Upper lobe of left lung (tissue), 6 donors: ENCODE measurements around the gene HDAC1. TPM values are rescaled to one million over a fixed set of nuclear protein-coding genes. Genes with fewer than 3 reads are reported as not detected.

Experiments
- ATAC-seq, 2 donors: fragments of 200-7000 bp; cut with Tn5 transposase; one replicate each; pipeline ENCODE4 v1.9.1; 2022; ENCODE audit warnings: mild to moderate bottlenecking in 2 of 2, moderate library complexity in 2 of 2; ENCODE audit not compliant: low FRiP score in 2 of 2
- DNase-seq, 2 donors: peaks; one replicate each; pipeline ENCODE4 v3.0.0-alpha.2; 2019 to 2020
- H3K27ac ChIP-seq, 4 donors: fragments of 200-600 bp; sonication (generic); one replicate each; pipeline ENCODE4 v1.5.1; 2016 to 2019
- H3K27me3 ChIP-seq, 4 donors: fragments of 200-600 bp; sonication (generic); one replicate each; pipeline ENCODE4 v1.5.1; 2017 to 2019
- H3K36me3 ChIP-seq, 4 donors: fragments of 200-600 bp; sonication (generic); one replicate each; pipeline ENCODE4 v1.5.1; 2016 to 2019
- H3K4me1 ChIP-seq, 4 donors: fragments of 200-600 bp; sonication (generic); one replicate each; pipeline ENCODE4 v1.5.1; 2018 to 2019
- H3K4me3 ChIP-seq, 4 donors: fragments of 200-600 bp; sonication (generic); one replicate each; pipeline ENCODE4 v1.5.1; 2017 to 2019; ENCODE audit warnings: mild to moderate bottlenecking in 2 of 4, moderate library complexity in 1 of 4
- H3K9me3 ChIP-seq, 4 donors: fragments of 200-600 bp; sonication (generic); one replicate each; pipeline ENCODE4 v1.5.1; 2018 to 2019
- CTCF ChIP-seq, 6 experiments: fragments of 450-650 bp in 4 of 6; fragments of 200-600 bp in 2 of 6; sonication (generic) in 2 of 6; IDR thresholded peaks; one replicate each; pipeline ENCODE4 v1.5.1; 2016 to 2019; ENCODE audit warnings: antibody characterized with exemption in 6 of 6
- EP300 ChIP-seq, 4 donors: sonication (generic); formaldehyde crosslinking; IDR thresholded peaks; one replicate each; pipeline ENCODE4 v1.5.1; 2017; ENCODE audit warnings: antibody characterized with exemption in 4 of 4, control low read depth in 2 of 4
- POLR2A ChIP-seq, 4 donors: fragments of 450-650 bp; IDR thresholded peaks; one replicate each; pipeline ENCODE4 v1.5.1; 2016 to 2017; ENCODE audit warnings: antibody characterized with exemption in 4 of 4, mild to moderate bottlenecking in 2 of 4
- POLR2AphosphoS5 ChIP-seq, 2 donors: sonication (generic); formaldehyde crosslinking; IDR thresholded peaks; one replicate each; pipeline ENCODE4 v1.5.1; 2017; ENCODE audit warnings: antibody characterized with exemption in 2 of 2
- WGBS, 2 donors: methylation state at CpG; one replicate each; pipeline ENCODE4 v1.1.5; 2017 to 2018; 5-methylcytosine and 5-hydroxymethylcytosine counted together
- total RNA-seq, 6 donors: library from RNA; depleted of rRNA in 4 of 6; stranded (reverse); fragments of >200 nt in 4 of 6; gene quantifications; one replicate each; pipeline versions ENCODE4 v1.1.0 to v1.2.1, GENCODE V29; 2016 to 2021
- donor health status: DM: no; HTN: no; CAD: no; lungs with moderate emphysema.
- donor health status: DM: no; HTN: yes; CAD: no; lungs with severe emphysema.

HDAC1 gene
- total RNA-seq, 6 donors from 2014 or later, result 36.8 to 78.0 (median 48.8) TPM

GRCh38 chr1:32349211-32349708, 57.4 kb downstream of the HDAC1 start:
- no peak overlapping the region for H3K4me3 ChIP-seq
- H3K9me3 ChIP-seq, result no peaks in the 10 kb centered on the region
- DNase-seq (peak in 1 of 2 donors; percentile 67), ATAC-seq (no peak)
- H3K36me3 ChIP-seq, result no peaks in the 10 kb centered on the region
- H3K27ac ChIP-seq, result peak overlapping the region; percentile 30 to 96 (median 76)
- WGBS, 2 donors, result 28 to 36% methylated on average over 5 to 8 of the region's 8 CpGs
- peaks cover 50 to 74% (median 60%) of the 10 kb centered on the region in 4 donors for H3K4me1 ChIP-seq
- no peaks in the 10 kb centered on the region for H3K27me3 ChIP-seq
- no peak for TF ChIP-seq EP300 (IDR thresholded peaks at IDR 0.05)
- TF ChIP-seq POLR2A (IDR thresholded peaks at IDR 0.05), result no peak
- TF ChIP-seq CTCF (IDR thresholded peaks at IDR 0.05), result no peak
- peak in 1 of 2 donors; percentile 40 for TF ChIP-seq POLR2AphosphoS5 (IDR thresholded peaks at IDR 0.05)

- DNase-seq (peak; percentile 78 to 95), ATAC-seq (peak; percentile 88 to 92)
- peak in 1 of 2 donors; percentile 5 for TF ChIP-seq POLR2AphosphoS5 (IDR thresholded peaks at IDR 0.05)
- TF ChIP-seq CTCF (IDR thresholded peaks at IDR 0.05), result peak in 5 of 6 experiments; percentile 59 to 85 (median 70)
- TF ChIP-seq EP300 (IDR thresholded peaks at IDR 0.05), result no peak
- no peak for TF ChIP-seq POLR2A (IDR thresholded peaks at IDR 0.05)
- Histone ChIP-seq H3K4me1 (peaks cover 47 to 67% (median 54%) of the 10 kb centered on the region in 4 donors), H3K27me3 (no peaks in the 10 kb centered on the region), H3K9me3 (no peaks in the 10 kb centered on the region), H3K4me3 (peak overlapping the region; percentile 51 to 80 (median 65)), H3K27ac (peak overlapping the region; percentile 86 to 96 (median 88)), H3K36me3 (no peaks in the 10 kb centered on the region)
- 25 to 31% methylated on average over 17 to 28 of the region's 28 CpGs for WGBS, 2 donors
Measured at GRCh38 chr1:32350785-32351398, 59.0 kb downstream of the HDAC1 start.

GRCh38 chr1:32351399-32352238, 59.7 kb downstream of the HDAC1 start:
- no peaks in the 10 kb centered on the region for H3K9me3 ChIP-seq
- peak; percentile 96 for ATAC-seq
- peak overlapping the region; percentile 86 to 96 (median 88) for H3K27ac ChIP-seq
- H3K27me3 ChIP-seq, result no peaks in the 10 kb centered on the region
- WGBS, 2 donors, result 2 to 7% methylated on average over 25 of the region's 75 CpGs
- DNase-seq, result peak; percentile 96 to 98
- peak overlapping the region; percentile 51 to 80 (median 65) for H3K4me3 ChIP-seq
- H3K4me1 ChIP-seq, result peaks cover 43 to 60% (median 53%) of the 10 kb centered on the region in 4 donors
- no peaks in the 10 kb centered on the region for H3K36me3 ChIP-seq
- TF ChIP-seq CTCF (IDR thresholded peaks at IDR 0.05) (peak in 1 of 6 experiments; percentile 21), POLR2AphosphoS5 (IDR thresholded peaks at IDR 0.05) (peak; percentile 47 to 95), EP300 (IDR thresholded peaks at IDR 0.05) (no peak), POLR2A (IDR thresholded peaks at IDR 0.05) (peak in 3 of 4 donors; percentile 74 to 92 (median 89))

- peak overlapping the region; percentile 51 to 80 (median 65) for H3K4me3 ChIP-seq
- 62 to 63% methylated on average over 2 to 8 of the region's 8 CpGs for WGBS, 2 donors
- no peak for ATAC-seq
- no peaks in the 10 kb centered on the region for H3K9me3 ChIP-seq
- H3K27me3 ChIP-seq, result no peaks in the 10 kb centered on the region
- H3K27ac ChIP-seq, result peak overlapping the region; percentile 86 to 96 (median 88)
- no peak for DNase-seq
- TF ChIP-seq POLR2AphosphoS5 (IDR thresholded peaks at IDR 0.05) (no peak), EP300 (IDR thresholded peaks at IDR 0.05) (no peak), POLR2A (IDR thresholded peaks at IDR 0.05) (no peak), CTCF (IDR thresholded peaks at IDR 0.05) (no peak)
- H3K4me1 ChIP-seq, result peaks cover 43 to 60% (median 53%) of the 10 kb centered on the region in 4 donors
- H3K36me3 ChIP-seq, result no peaks in the 10 kb centered on the region
Measured at GRCh38 chr1:32352239-32352745, 60.4 kb downstream of the HDAC1 start.
